ENCODE results near the gene ADTRP. TPM values are rescaled to one million over a fixed set of nuclear protein-coding genes. Genes with fewer than 3 reads are reported as not detected.

Gene ADTRP
- total and polyA plus RNA-seq, 8 donors: 0.65 to 11.4 (median 1.4) TPM

DNA sequence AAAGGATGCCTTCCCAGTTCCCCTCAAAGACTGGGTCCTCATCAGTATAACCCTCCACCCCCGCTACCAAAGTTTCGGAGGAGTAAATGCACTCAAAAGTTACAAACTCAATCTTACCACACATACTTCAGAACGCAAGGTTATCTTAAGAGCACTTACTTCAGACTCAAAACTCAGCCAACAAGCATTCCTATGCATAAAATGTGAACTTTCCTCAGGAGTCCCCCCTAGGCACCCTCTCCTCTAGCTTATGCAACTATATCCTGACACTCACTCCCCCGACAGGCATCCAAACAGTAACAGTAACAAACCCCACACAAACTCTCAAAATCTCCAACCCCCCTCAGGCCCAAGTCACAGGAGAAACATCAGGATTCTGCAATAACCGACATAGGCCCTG is 11.1 kb upstream of the ADTRP start:
- ATAC-seq (peak; percentile 62), DNase-seq (peak in 1 of 4 donors; percentile 58)
- no peaks in the 10 kb centered on the region for H3K4me1 ChIP-seq
- H3K36me3 ChIP-seq: no peaks in the 10 kb centered on the region
- TF ChIP-seq, protein P1, sequence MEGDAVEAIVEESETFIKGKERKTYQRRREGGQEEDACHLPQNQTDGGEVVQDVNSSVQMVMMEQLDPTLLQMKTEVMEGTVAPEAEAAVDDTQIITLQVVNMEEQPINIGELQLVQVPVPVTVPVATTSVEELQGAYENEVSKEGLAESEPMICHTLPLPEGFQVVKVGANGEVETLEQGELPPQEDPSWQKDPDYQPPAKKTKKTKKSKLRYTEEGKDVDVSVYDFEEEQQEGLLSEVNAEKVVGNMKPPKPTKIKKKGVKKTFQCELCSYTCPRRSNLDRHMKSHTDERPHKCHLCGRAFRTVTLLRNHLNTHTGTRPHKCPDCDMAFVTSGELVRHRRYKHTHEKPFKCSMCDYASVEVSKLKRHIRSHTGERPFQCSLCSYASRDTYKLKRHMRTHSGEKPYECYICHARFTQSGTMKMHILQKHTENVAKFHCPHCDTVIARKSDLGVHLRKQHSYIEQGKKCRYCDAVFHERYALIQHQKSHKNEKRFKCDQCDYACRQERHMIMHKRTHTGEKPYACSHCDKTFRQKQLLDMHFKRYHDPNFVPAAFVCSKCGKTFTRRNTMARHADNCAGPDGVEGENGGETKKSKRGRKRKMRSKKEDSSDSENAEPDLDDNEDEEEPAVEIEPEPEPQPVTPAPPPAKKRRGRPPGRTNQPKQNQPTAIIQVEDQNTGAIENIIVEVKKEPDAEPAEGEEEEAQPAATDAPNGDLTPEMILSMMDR (IDR thresholded peaks at IDR 0.05): no peak
- H3K4me3 ChIP-seq: no peak overlapping the region
- intact Hi-C loops (cut with DNase I): no loop called here
- no peaks in the 10 kb centered on the region for H3K27me3 ChIP-seq
- no peaks in the 10 kb centered on the region for H3K9me3 ChIP-seq
- peak overlapping the region in 1 of 2 donors; percentile 19 for H3K27ac ChIP-seq

DNA sequence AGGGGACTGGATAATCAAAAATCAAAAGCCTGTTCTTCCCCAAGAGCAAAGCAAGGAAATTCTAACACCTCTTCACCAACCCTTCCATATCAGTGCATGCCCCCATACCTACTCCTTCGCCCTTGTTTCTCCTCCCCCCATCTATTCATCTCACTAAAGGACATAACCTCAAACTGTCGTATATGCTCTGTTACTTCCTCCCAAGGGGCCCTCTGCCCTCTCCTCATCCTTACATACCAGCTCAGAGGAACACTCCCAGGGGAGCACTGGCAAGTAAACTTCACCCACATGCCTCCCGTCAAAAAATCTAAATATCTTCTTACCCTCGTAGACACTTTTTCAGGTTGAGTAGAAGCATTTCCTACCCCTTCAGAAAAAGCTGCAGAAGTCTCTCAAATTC is 9.4 kb upstream of the ADTRP start:
- intact Hi-C loops (cut with DNase I): no loop called here
- no peaks in the 10 kb centered on the region for H3K9me3 ChIP-seq
- TF ChIP-seq, protein P1 (IDR thresholded peaks at IDR 0.05): no peak
- no peaks in the 10 kb centered on the region for H3K27me3 ChIP-seq
- ATAC-seq (no peak), DNase-seq (no peak)
- H3K36me3 ChIP-seq: no peaks in the 10 kb centered on the region
- H3K4me1 ChIP-seq: no peaks in the 10 kb centered on the region
- no peak overlapping the region for H3K27ac ChIP-seq
- no peak overlapping the region for H3K4me3 ChIP-seq

GRCh38 chr6:11785774-11786579 is 7.4 kb upstream of the ADTRP start:
- H3K4me1 ChIP-seq: no peaks in the 10 kb centered on the region
- H3K27ac ChIP-seq: peak overlapping the region in 1 of 2 donors; percentile 29

DNA sequence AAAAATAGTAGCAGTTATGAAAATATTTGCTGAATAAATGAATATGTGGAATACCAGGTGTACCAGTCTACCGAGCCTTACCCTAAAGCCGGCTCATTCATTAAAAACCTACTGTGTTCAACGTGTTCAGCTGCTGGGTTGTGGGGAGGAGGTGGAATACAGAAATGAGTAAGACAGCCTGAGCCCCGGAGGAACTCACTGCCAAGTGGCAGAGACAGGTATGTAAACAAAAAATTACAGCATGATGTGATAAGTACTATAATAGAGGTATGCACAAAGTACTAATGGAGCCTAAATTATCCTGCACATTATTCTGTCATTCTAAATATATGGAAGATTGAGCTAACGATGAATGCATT is 6.8 kb upstream of the ADTRP start:
- Histone ChIP-seq H3K27ac (peak overlapping the region in 1 of 2 donors; percentile 29), H3K36me3 (no peaks in the 10 kb centered on the region), H3K27me3 (no peaks in the 10 kb centered on the region), H3K9me3 (no peaks in the 10 kb centered on the region), H3K4me3 (no peak overlapping the region), H3K4me1 (no peaks in the 10 kb centered on the region)
- intact Hi-C loops (cut with DNase I): no loop called here
- TF ChIP-seq, protein P1 (IDR thresholded peaks at IDR 0.05): no peak
- DNase-seq (no peak), ATAC-seq (peak; percentile 69)

More at GRCh38 chr6:11785774-11786579, 7.4 kb upstream of the ADTRP start:
- TF ChIP-seq, protein P1 (IDR thresholded peaks at IDR 0.05): no peak
- Histone ChIP-seq H3K4me3 (no peak overlapping the region), H3K9me3 (no peaks in the 10 kb centered on the region), H3K36me3 (no peaks in the 10 kb centered on the region), H3K27me3 (no peaks in the 10 kb centered on the region)
- peak; percentile 79 for ATAC-seq
- peak in 1 of 4 donors; percentile 64 for DNase-seq
- intact Hi-C loops (cut with DNase I): no loop called here

- DNase-seq: no peak
- Histone ChIP-seq H3K4me3 (no peak overlapping the region), H3K4me1 (peaks cover 0 to 2% of the 10 kb centered on the region in 2 donors), H3K27ac (no peak overlapping the region), H3K27me3 (no peaks in the 10 kb centered on the region), H3K9me3 (no peaks in the 10 kb centered on the region), H3K36me3 (no peaks in the 10 kb centered on the region)
- no peak for ATAC-seq
- TF ChIP-seq, protein P1 (IDR thresholded peaks at IDR 0.05): no peak
- intact Hi-C loops (cut with DNase I): no loop called here
These were observed 5.7 kb upstream of the ADTRP start for GRCh38 chr6:11784341-11784740.
